Measurements from ENCODE around the gene DUSP15.
"Not testable (repeated sequence)": the region's sequence is repeated elsewhere in the genome, so short reads cannot be mapped to it uniquely, and the experiment has no call there.

Gene DUSP15

GRCh38 chr20:31822421-31823330 is 47.7 kb downstream of the DUSP15 start:
- no peaks in the 10 kb centered on the region for H3K9me3 Mint-ChIP-seq
- peak overlapping the region; percentile 7 for H3K27ac Mint-ChIP-seq
- peaks cover 11% of the 10 kb centered on the region for H3K4me1 Mint-ChIP-seq
- H3K36me3 Mint-ChIP-seq = no peaks in the 10 kb centered on the region
- H3K27me3 Mint-ChIP-seq = peaks cover 19% of the 10 kb centered on the region
- DNase-seq = peak; percentile 82
- H3K4me3 Mint-ChIP-seq = no peak overlapping the region
- CTCF ChIA-PET = interaction anchor here (0.6 to 4.2 kb wide), 29 partner anchors 8 to 306 kb away, joined by 3 to 51 read pairs (median 4); partner anchors contain the start of genes FOXS1 and PDRG1

DNA sequence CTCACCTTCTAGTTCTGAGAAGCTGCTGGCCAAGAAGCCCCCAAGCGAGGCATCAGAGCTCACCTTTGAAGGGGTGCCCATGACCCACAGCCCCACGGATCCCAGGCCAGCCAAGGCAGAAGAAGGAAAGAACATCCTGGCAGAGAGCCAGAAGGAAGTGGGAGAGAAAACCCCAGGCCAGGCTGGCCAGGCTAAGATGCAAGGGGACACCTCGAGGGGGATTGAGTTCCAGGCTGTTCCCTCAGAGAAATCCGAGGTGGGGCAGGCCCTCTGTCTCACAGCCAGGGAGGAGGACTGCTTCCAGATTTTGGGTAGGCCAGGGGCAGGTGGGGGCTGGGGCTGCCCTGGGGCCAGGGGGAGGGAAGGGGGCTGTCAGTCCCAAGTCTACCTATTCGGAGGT is 48.9 kb downstream of the DUSP15 start:
- H3K36me3 Mint-ChIP-seq = no peaks in the 10 kb centered on the region
- no peak overlapping the region for H3K27ac Mint-ChIP-seq
- no peak overlapping the region for H3K4me3 Mint-ChIP-seq
- H3K27me3 Mint-ChIP-seq = peaks cover 19% of the 10 kb centered on the region
- CTCF ChIA-PET = interaction anchor here (0.9 to 4.2 kb wide), 4 partner anchors 16 to 210 kb away, joined by 3 to 51 read pairs (median 31); partner anchors contain the start of gene FOXS1
- H3K9me3 Mint-ChIP-seq = no peaks in the 10 kb centered on the region
- no peak for DNase-seq
- peaks cover 11% of the 10 kb centered on the region for H3K4me1 Mint-ChIP-seq

- CTCF ChIA-PET = interaction anchor here (0.6 to 3.7 kb wide), 2 partner anchors 26 to 832 kb away, joined by 3 to 51 read pairs; partner anchors contain the start of gene FOXS1
- H3K4me1 Mint-ChIP-seq = peaks cover 11% of the 10 kb centered on the region
- H3K27me3 Mint-ChIP-seq = peaks cover 19% of the 10 kb centered on the region
- no peaks in the 10 kb centered on the region for H3K9me3 Mint-ChIP-seq
- H3K36me3 Mint-ChIP-seq = no peaks in the 10 kb centered on the region
- no peak overlapping the region for H3K4me3 Mint-ChIP-seq
- DNase-seq = no peak
- no peak overlapping the region for H3K27ac Mint-ChIP-seq
These were observed 50.1 kb downstream of the DUSP15 start for GRCh38 chr20:31820228-31820627.

DNA sequence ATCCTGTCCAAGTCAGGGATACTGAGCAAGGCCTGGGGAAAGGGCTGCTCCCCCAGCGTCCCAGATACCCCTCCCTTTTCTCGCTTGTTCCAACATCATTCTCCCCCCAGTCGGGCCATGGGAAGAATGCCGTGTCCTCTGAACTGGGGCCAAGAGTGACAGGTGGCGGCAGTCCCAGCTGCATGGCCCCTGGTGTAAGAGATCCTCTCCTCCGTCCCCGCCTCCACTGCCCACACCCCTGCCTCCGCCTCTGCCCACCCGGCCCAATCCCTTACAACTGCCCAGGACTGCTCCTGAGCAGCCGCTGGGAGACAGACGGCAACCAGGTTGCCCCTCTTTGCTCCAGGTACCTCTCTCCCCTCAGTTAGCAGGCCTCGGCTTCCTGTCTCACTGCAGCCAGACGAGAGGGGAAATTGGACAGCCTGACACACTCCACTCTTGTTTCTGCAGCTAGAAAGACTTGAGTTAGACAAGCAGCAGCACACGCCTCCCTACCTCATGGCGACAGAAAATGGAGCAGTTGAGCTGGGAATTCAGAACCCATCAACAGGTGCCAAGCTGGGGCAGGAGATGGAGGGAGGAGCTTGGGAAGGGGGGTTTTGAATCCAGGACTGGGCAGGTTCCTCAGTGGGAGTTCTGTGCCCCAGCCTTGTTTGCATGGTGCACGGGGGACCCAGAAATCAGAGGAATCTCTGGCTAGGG is 51.1 kb downstream of the DUSP15 start, which contains the start of gene MYLK2:
Gene MYLK2 (plus strand): TSS at position 274 of the 702 bp plus-strand sequence. CDS start 225 bp downstream, at position 499.
- peaks cover 11% of the 10 kb centered on the region for H3K4me1 Mint-ChIP-seq
- no peaks in the 10 kb centered on the region for H3K36me3 Mint-ChIP-seq
- no peak within 1 kb of the TSS for H3K4me3 Mint-ChIP-seq
- CTCF ChIA-PET = interaction anchor here (1.2 to 2.9 kb wide), 2 partner anchors 27 to 213 kb away, joined by 3 to 10 read pairs; no protein-coding TSS in a partner anchor
- no peaks in the 10 kb centered on the region for H3K9me3 Mint-ChIP-seq
- no peak for DNase-seq
- no peak within 1 kb of the TSS for H3K27ac Mint-ChIP-seq
- H3K27me3 Mint-ChIP-seq = peaks cover 19% of the 10 kb centered on the region

- Mint-ChIP-seq H3K36me3 (no peaks in the 10 kb centered on the region), H3K27ac (no peak overlapping the region), H3K4me1 (peaks cover 8% of the 10 kb centered on the region), H3K27me3 (peaks cover 19% of the 10 kb centered on the region), H3K4me3 (no peak overlapping the region), H3K9me3 (no peaks in the 10 kb centered on the region)
- DNase-seq = no peak
- CTCF ChIA-PET = interaction anchor here (1.0 to 2.9 kb wide), 4 partner anchors 20 to 214 kb away, joined by 3 to 10 read pairs (median 3); no protein-coding TSS in a partner anchor
These were observed 51.9 kb downstream of the DUSP15 start for GRCh38 chr20:31818376-31818908.

DNA sequence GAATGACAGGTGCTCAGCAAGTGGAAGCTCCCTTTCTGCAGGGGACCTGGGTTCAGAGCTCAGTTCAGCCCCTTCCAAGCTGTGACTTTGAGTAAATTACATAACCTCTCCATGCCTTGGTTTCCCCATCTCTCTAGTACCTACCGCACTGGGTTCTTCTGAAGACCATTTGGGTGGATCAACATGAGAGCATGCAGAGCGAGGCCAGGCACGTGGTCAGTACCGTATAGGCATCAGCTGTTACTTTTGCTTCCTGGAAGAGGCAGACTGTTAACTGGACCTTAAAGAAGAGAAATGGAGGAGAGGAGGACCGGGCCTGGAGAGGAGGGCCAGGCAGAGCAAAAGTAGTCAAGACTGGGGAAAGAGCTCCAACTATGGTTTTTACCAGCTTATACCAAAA is 52.9 kb downstream of the DUSP15 start:
- Mint-ChIP-seq H3K27ac (no peak overlapping the region), H3K9me3 (no peaks in the 10 kb centered on the region), H3K4me3 (no peak overlapping the region), H3K27me3 (peaks cover 16% of the 10 kb centered on the region), H3K36me3 (no peaks in the 10 kb centered on the region), H3K4me1 (peaks cover 3% of the 10 kb centered on the region)
- CTCF ChIA-PET = interaction anchor here (1.1 to 2.9 kb wide), 4 partner anchors 10 to 38 kb away, joined by 3 to 10 read pairs (median 6); no protein-coding TSS in a partner anchor
- DNase-seq = no peak

DNA sequence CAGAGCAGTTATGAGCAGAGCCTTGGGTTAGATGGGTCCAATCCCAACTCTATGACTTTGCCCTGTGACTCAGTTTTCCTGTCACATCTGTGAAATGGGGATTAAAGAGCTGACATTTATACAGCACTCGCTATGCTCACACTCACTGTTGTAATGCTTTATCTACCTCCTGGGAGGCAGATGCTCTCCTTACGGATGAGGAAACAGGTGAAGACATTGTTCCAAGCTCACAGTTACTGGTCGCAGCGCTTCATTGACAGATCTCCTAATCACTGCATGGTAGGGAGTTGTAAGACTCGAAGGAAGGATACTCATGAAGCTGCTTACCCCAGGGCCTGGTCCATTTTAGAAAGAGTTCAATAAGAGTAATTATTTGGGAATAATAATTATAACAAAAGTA is 54.1 kb downstream of the DUSP15 start:
- DNase-seq = no peak
- CTCF ChIA-PET = interaction anchor here (1.1 to 2.9 kb wide), 3 partner anchors 11 to 37 kb away, joined by 3 to 10 read pairs (median 8); no protein-coding TSS in a partner anchor
- Mint-ChIP-seq H3K27ac (no peak overlapping the region), H3K4me3 (no peak overlapping the region), H3K4me1 (no peaks in the 10 kb centered on the region), H3K36me3 (no peaks in the 10 kb centered on the region), H3K27me3 (peaks cover 8% of the 10 kb centered on the region), H3K9me3 (no peaks in the 10 kb centered on the region)

DNA sequence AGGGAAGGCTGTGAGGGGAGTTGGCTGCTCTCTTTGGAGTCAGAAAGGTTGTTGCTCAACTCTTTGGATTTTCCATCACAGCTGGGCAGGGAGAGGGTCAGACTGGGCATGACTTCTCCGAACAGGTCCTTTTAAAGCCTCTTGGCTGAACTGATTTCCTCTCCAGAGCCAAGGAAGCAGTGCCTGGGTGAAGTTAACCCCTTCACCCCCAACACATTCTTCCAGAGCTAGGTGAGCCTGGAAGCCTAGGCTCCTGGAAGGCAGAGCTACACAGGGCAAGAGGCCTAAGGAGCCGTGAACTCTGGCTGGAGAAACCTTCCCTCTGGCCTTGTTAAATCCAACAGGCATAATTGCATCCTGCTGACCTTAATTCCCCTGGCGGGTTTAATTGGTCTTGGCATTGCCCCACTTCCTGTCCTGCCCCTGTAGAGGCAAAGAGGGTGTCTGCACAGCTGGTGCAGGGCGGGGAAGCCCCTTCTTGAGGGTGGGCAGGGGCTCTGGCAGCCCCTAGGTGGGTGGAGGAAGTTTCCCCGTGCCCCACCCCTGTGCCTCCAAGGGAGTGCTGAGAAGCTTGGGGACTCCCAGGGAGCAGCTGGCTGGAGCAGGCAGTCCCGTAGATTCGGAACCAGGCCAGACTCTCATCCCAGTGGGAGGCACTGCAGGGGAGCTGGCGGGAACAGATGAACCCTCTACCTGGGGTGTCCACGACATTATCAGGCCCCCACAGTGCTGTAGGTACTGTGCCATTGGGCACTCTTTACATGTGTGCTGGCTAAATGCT is 54.7 kb downstream of the DUSP15 start:
- no peaks in the 10 kb centered on the region for H3K9me3 Mint-ChIP-seq
- H3K27me3 Mint-ChIP-seq = peaks cover 7% of the 10 kb centered on the region
- H3K27ac Mint-ChIP-seq = no peak overlapping the region
- no peak for DNase-seq
- H3K4me3 Mint-ChIP-seq = no peak overlapping the region
- no peaks in the 10 kb centered on the region for H3K4me1 Mint-ChIP-seq
- CTCF ChIA-PET = interaction anchor here (0.9 to 2.4 kb wide), 3 partner anchors 7 to 254 kb away, joined by 3 to 8 read pairs (median 7); no protein-coding TSS in a partner anchor
- H3K36me3 Mint-ChIP-seq = no peaks in the 10 kb centered on the region

GRCh38 chr20:31814142-31814541 is 56.2 kb downstream of the DUSP15 start:
- not testable (repeated sequence) for H3K9me3 Mint-ChIP-seq, DNase-seq, H3K36me3 Mint-ChIP-seq, H3K27ac Mint-ChIP-seq, H3K27me3 Mint-ChIP-seq, H3K4me3 Mint-ChIP-seq, H3K4me1 Mint-ChIP-seq
- CTCF ChIA-PET = interaction anchor here (0.9 to 2.1 kb wide), 2 partner anchors 9 to 10 kb away, joined by 3 to 7 read pairs; no protein-coding TSS in a partner anchor

GRCh38 chr20:31813611-31814010 is 56.7 kb downstream of the DUSP15 start:
- DNase-seq = no peak
- no peaks in the 10 kb centered on the region for H3K27me3 Mint-ChIP-seq
- H3K9me3 Mint-ChIP-seq = no peaks in the 10 kb centered on the region
- no peak overlapping the region for H3K27ac Mint-ChIP-seq
- no peak overlapping the region for H3K4me3 Mint-ChIP-seq
- H3K36me3 Mint-ChIP-seq = peaks cover 1% of the 10 kb centered on the region
- H3K4me1 Mint-ChIP-seq = no peaks in the 10 kb centered on the region
- CTCF ChIA-PET = interaction anchor here (0.9 to 2.1 kb wide), 2 partner anchors 9 to 11 kb away, joined by 3 to 7 read pairs; no protein-coding TSS in a partner anchor

GRCh38 chr20:31811796-31812728 is 58.3 kb downstream of the DUSP15 start:
- H3K36me3 Mint-ChIP-seq = peaks cover 1% of the 10 kb centered on the region
- DNase-seq = no peak
- H3K27ac Mint-ChIP-seq = peak overlapping the region; percentile 30
- H3K4me3 Mint-ChIP-seq = no peak overlapping the region
- H3K27me3 Mint-ChIP-seq = no peaks in the 10 kb centered on the region
- CTCF ChIA-PET = interaction anchor here (0.9 to 1.2 kb wide), 3 partner anchors 35 to 220 kb away, joined by 3 to 4 read pairs (median 3); no protein-coding TSS in a partner anchor
- no peaks in the 10 kb centered on the region for H3K4me1 Mint-ChIP-seq
- H3K9me3 Mint-ChIP-seq = no peaks in the 10 kb centered on the region

- H3K27ac Mint-ChIP-seq = no peak overlapping the region
- H3K36me3 Mint-ChIP-seq = peaks cover 6% of the 10 kb centered on the region
- CTCF ChIA-PET = interaction anchor here (0.9 to 1.9 kb wide), 3 partner anchors 12 to 180 kb away, joined by 3 to 8 read pairs (median 3); no protein-coding TSS in a partner anchor
- H3K4me3 Mint-ChIP-seq = no peak overlapping the region
- DNase-seq = no peak
- no peaks in the 10 kb centered on the region for H3K27me3 Mint-ChIP-seq
- H3K4me1 Mint-ChIP-seq = no peaks in the 10 kb centered on the region
- no peaks in the 10 kb centered on the region for H3K9me3 Mint-ChIP-seq
These were observed 59.1 kb downstream of the DUSP15 start for GRCh38 chr20:31811198-31811597.

Data from activated naive CD4-positive, alpha-beta T cell treated with anti-CD3 and anti-CD28 coated beads, Interleukin-2, amount 10 ng/mL, durations not matched to agents 7 days and 5 days (primary cell).